Activated CD8-positive, alpha-beta memory T cell treated with anti-CD3 and anti-CD28 coated beads, Interleukin-2, amount 10 ng/mL, durations not matched to agents 7 days and 5 days (primary cell): ENCODE data around the gene MFAP4. TPM values are rescaled to one million over a fixed set of nuclear protein-coding genes. Genes with fewer than 3 reads are reported as not detected.

Experiments used
- ATAC-seq: fragments of 150-1000 bp; cut with Tn5 transposase; one replicate; pipeline ENCODE4 v1.10.0; 2021; ENCODE audit warnings: moderate library complexity
- CTCF ChIA-PET: fragments of 350-600 bp; sonication (Branson Sonifier 250); formaldehyde crosslinking; loops from one replicate; lab custom pipeline; 2021; ENCODE audit warnings: antibody characterized with exemption; lab: Charles Lee
- DNase-seq: peaks from one replicate; pipeline ENCODE4 v3.0.0-alpha.2; 2020
- H3K27ac Mint-ChIP-seq: one replicate; pipeline ENCODE4 v1.8.0; 2021; ENCODE audit warnings: mild to moderate bottlenecking, mixed read lengths
- H3K27me3 Mint-ChIP-seq: one replicate; pipeline ENCODE4 v1.8.0; 2021; ENCODE audit warnings: mixed read lengths
- H3K36me3 Mint-ChIP-seq: one replicate; pipeline ENCODE4 v1.8.0; 2021; ENCODE audit warnings: mild to moderate bottlenecking, mixed read lengths
- H3K4me1 Mint-ChIP-seq: one replicate; pipeline ENCODE4 v1.8.0; 2021; ENCODE audit warnings: mixed read lengths
- H3K4me3 Mint-ChIP-seq: one replicate; pipeline ENCODE4 v1.8.0; 2021; ENCODE audit warnings: mild to moderate bottlenecking, moderate library complexity, mixed read lengths
- H3K9me3 Mint-ChIP-seq: one replicate; pipeline ENCODE4 v1.8.0; 2022; ENCODE audit warnings: low read depth, mixed read lengths
- total RNA-seq, 2 experiments: library from RNA; stranded (reverse); gene quantifications; one replicate each; pipeline ENCODE4 v1.2.3, GENCODE V29; 2021

MFAP4 gene
- total RNA-seq, 2 experiments from 2014 or later, result not detected

GRCh38 chr17:19377602-19378415 is 9.2 kb downstream of the MFAP4 start:
- no peaks in the 10 kb centered on the region for H3K9me3 Mint-ChIP-seq
- H3K27ac Mint-ChIP-seq, result peak overlapping the region; percentile 97
- peaks cover 6% of the 10 kb centered on the region for H3K27me3 Mint-ChIP-seq
- DNase-seq, result peak; percentile 98
- peak; percentile 96 for ATAC-seq
- H3K36me3 Mint-ChIP-seq, result peaks cover 15% of the 10 kb centered on the region
- peak overlapping the region; percentile 95 for H3K4me3 Mint-ChIP-seq
- CTCF ChIA-PET, result interaction anchor here (1.2 to 3.8 kb wide), 8 partner anchors 9 to 752 kb away, joined by 4 to 46 read pairs (median 9); partner anchors contain the start of gene B9D1
- peaks cover 23% of the 10 kb centered on the region for H3K4me1 Mint-ChIP-seq

DNA sequence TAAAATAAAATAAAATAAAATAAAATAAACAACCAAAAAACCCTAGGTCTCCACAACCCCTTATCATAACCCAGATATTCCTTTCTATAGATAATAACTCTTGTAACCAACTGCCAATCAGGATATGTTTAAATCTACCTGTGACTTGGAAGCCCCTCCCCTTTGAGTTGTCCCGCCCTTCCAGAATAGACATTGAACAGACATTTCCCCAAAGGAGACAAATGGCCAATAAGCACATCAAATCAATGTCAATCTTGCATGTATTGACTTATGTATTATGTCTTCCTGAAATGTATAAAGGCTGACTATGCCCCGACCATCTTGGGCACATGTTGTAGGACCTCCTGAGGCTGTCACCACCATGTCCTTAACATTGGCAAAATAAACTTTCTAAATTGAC is 10.2 kb downstream of the MFAP4 start:
- Mint-ChIP-seq H3K9me3 (no peaks in the 10 kb centered on the region), H3K4me1 (peaks cover 33% of the 10 kb centered on the region), H3K27me3 (peaks cover 10% of the 10 kb centered on the region), H3K27ac (peak overlapping the region; percentile 97), H3K36me3 (peaks cover 13% of the 10 kb centered on the region), H3K4me3 (peak overlapping the region; percentile 95)
- CTCF ChIA-PET, result interaction anchor here (1.8 to 3.8 kb wide), 4 partner anchors 8 to 71 kb away, joined by 13 to 46 read pairs (median 16); partner anchors contain the start of gene B9D1
- DNase-seq (no peak), ATAC-seq (no peak)

DNA sequence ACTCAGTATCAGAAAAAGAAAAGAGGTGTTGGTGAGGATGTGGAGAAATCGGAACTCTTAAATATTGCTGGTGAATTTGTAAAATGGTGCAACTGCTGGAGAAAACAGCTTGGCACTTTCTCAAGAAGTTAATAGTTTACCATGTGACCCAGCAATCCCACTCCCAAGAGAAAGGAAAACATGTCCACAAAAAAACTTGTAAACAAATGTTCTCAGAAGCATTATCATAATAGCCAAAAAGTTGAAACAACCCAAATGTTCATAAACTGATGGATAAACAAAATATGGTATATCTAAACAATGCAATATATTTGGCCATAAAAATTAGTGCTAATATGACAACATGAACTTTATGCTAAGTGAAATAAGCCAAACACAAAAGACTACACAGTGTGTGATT is 11.3 kb downstream of the MFAP4 start:
- peaks cover 10% of the 10 kb centered on the region for H3K27me3 Mint-ChIP-seq
- H3K4me1 Mint-ChIP-seq, result peaks cover 44% of the 10 kb centered on the region
- ATAC-seq (no peak), DNase-seq (no peak)
- no peaks in the 10 kb centered on the region for H3K9me3 Mint-ChIP-seq
- H3K4me3 Mint-ChIP-seq, result no peak overlapping the region
- CTCF ChIA-PET, result interaction anchor here (1.4 to 2.5 kb wide), 2 partner anchors 12 to 14 kb away, joined by 4 to 17 read pairs; partner anchors contain the start of gene B9D1
- H3K27ac Mint-ChIP-seq, result no peak overlapping the region
- H3K36me3 Mint-ChIP-seq, result peaks cover 7% of the 10 kb centered on the region

DNA sequence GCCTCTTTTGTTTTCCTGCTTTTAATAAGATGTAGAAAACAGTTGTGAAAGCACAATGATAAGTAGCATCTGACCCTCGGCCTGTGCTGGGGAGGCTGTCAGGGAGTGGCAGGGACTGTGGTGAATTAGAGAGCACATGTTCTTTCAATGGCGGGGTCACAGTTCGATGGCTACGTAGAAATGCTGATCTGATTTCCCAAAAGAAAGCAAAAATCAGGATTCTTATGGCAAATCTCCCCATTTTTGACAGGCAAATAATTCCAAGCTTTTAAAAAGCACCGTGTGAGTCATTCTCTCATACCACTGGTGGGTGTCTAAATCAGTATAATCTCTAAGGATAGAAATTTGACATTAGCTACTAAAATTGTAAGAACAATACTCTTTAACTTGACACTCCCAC is 12.9 kb downstream of the MFAP4 start:
- Mint-ChIP-seq H3K4me1 (peaks cover 54% of the 10 kb centered on the region), H3K9me3 (no peaks in the 10 kb centered on the region), H3K36me3 (no peaks in the 10 kb centered on the region), H3K27me3 (peaks cover 10% of the 10 kb centered on the region), H3K27ac (no peak overlapping the region), H3K4me3 (no peak overlapping the region)
- DNase-seq (no peak), ATAC-seq (no peak)
- CTCF ChIA-PET, result interaction anchor here (1.1 to 2.5 kb wide), 3 partner anchors 10 to 392 kb away, joined by 4 to 17 read pairs (median 4); partner anchors contain the start of gene B9D1

- Mint-ChIP-seq H3K9me3 (no peaks in the 10 kb centered on the region), H3K27me3 (peaks cover 10% of the 10 kb centered on the region), H3K36me3 (no peaks in the 10 kb centered on the region), H3K27ac (no peak overlapping the region), H3K4me3 (no peak overlapping the region), H3K4me1 (peaks cover 61% of the 10 kb centered on the region)
- CTCF ChIA-PET, result interaction anchor here (2.4 to 2.5 kb wide), 2 partner anchors 9 to 10 kb away, joined by 11 to 17 read pairs; partner anchors contain the start of gene B9D1
- DNase-seq, result no peak
- ATAC-seq, result no peak
These were observed 14.0 kb downstream of the MFAP4 start for GRCh38 chr17:19372866-19373504.

GRCh38 chr17:19372439-19372838 is 14.6 kb downstream of the MFAP4 start:
- Mint-ChIP-seq H3K27ac (no peak overlapping the region), H3K4me3 (no peak overlapping the region), H3K27me3 (peaks cover 10% of the 10 kb centered on the region), H3K36me3 (no peaks in the 10 kb centered on the region), H3K4me1 (peaks cover 61% of the 10 kb centered on the region), H3K9me3 (no peaks in the 10 kb centered on the region)
- DNase-seq, result no peak
- CTCF ChIA-PET, result interaction anchor here (2.4 kb wide), 1 partner anchor 10 kb away, joined by 11 read pairs; the partner anchor contains the start of gene B9D1
- no peak for ATAC-seq

DNA sequence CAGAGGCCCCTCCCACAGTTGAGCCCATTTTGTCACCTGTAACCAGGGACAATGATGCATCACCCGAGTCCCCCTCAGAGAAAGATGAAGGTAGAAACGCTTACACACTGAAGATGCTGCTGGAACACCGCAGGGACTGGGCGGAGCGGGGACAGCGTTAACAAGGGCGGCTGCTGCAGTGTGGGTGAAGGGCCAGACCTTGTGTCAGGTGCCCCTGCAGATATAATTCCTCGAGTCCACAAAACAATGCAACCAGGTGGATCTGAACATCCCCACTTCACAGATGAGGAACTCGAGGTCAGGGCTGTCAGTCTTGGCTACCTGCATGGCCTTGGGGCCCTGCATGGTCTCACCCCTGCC is 15.0 kb downstream of the MFAP4 start:
- H3K27ac Mint-ChIP-seq, result peak overlapping the region; percentile 45
- CTCF ChIA-PET, result interaction anchor here (2.4 kb wide), 1 partner anchor 9 kb away, joined by 11 read pairs; the partner anchor contains the start of gene B9D1

DNA sequence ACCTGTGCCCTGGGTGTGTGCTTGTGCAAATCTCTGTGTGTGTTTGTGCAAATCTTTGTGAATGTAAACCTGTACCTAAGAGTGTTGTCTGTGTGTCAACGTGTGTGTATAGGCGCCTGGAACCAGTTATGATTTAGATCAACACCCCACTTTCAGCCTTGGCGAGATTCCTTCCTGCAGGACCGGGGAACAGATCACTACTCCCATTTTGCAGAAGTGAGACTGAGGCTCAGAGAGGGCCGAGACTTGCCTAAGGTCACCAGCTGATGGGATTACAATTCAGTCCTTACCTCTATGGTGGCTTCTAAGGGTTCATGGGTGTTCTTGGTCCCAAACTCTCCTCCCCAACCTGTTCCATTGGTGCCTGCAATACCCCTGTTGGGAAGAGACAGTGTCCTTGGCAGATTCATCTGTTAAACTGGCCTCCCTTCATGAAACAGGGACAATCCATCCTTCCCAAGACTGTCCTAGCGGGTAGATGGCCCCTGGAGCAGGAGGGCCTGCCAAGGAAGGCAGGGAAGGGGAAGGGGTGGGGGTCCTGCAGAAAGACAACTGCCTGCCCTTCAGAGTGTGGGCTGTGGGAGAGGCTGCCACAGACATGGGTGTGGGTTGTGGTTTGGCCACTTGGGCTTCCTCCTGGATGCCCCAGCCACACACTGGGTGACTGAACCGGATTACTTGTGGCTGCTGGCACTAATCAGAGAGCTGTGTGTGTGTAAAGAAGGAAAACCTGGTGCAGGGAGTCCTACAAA is 15.6 kb downstream of the MFAP4 start:
- DNase-seq (peak; percentile 55), ATAC-seq (peak; percentile 20)
- peaks cover 54% of the 10 kb centered on the region for H3K4me1 Mint-ChIP-seq
- H3K27me3 Mint-ChIP-seq, result peaks cover 10% of the 10 kb centered on the region
- no peaks in the 10 kb centered on the region for H3K36me3 Mint-ChIP-seq
- no peaks in the 10 kb centered on the region for H3K9me3 Mint-ChIP-seq
- CTCF ChIA-PET, result interaction anchor here (2.4 kb wide), 1 partner anchor 9 kb away, joined by 11 read pairs; the partner anchor contains the start of gene B9D1
- H3K27ac Mint-ChIP-seq, result peak overlapping the region; percentile 45
- no peak overlapping the region for H3K4me3 Mint-ChIP-seq

More for the DNA sequence above, 15.0 kb downstream of the MFAP4 start:
- ATAC-seq (no peak), DNase-seq (no peak)
- Mint-ChIP-seq H3K4me3 (no peak overlapping the region), H3K9me3 (no peaks in the 10 kb centered on the region), H3K36me3 (no peaks in the 10 kb centered on the region), H3K27me3 (peaks cover 10% of the 10 kb centered on the region), H3K4me1 (peaks cover 58% of the 10 kb centered on the region)

DNA sequence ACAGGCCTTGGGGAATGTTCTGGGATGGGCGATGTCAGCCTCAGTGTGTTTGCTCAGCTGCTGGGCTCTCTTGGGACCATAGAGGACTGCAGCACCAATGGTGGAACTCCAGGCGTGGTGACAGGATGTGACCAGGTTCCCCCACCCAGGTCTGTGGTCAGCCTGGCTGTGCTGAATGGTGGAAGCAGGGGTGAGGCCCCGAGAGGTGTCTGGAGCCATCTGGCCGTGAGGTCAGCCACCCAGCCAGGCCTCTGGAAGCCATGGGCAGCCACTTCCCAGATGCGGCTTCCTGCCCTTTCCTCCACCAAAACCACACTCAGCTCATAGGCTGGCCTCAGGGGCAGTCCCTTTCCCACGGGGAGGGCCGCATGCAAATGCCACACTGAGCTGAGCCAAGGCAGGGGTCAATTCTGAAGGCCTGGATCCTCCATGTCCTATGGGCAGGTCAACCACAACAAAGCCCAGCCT is 16.5 kb downstream of the MFAP4 start:
- peaks cover 51% of the 10 kb centered on the region for H3K4me1 Mint-ChIP-seq
- DNase-seq (peak; percentile 77), ATAC-seq (peak; percentile 59)
- CTCF ChIA-PET, result interaction anchor here (1.0 to 2.7 kb wide), 7 partner anchors 8 to 394 kb away, joined by 3 to 18 read pairs (median 3); partner anchors contain the start of genes B9D1 and MAPK7
- H3K27ac Mint-ChIP-seq, result peak overlapping the region; percentile 88
- peaks cover 15% of the 10 kb centered on the region for H3K27me3 Mint-ChIP-seq
- H3K4me3 Mint-ChIP-seq, result peak overlapping the region; percentile 45
- H3K9me3 Mint-ChIP-seq, result no peaks in the 10 kb centered on the region
- H3K36me3 Mint-ChIP-seq, result no peaks in the 10 kb centered on the region

- ATAC-seq, result peak; percentile 78
- Mint-ChIP-seq H3K27ac (peak overlapping the region; percentile 88), H3K27me3 (peaks cover 17% of the 10 kb centered on the region), H3K9me3 (no peaks in the 10 kb centered on the region), H3K4me3 (peak overlapping the region; percentile 45), H3K36me3 (no peaks in the 10 kb centered on the region), H3K4me1 (peaks cover 51% of the 10 kb centered on the region)
- DNase-seq, result peak; percentile 76
- CTCF ChIA-PET, result interaction anchor here (1.0 to 2.7 kb wide), 6 partner anchors 8 to 395 kb away, joined by 3 to 18 read pairs (median 3); partner anchors contain the start of gene MAPK7
These were observed 17.0 kb downstream of the MFAP4 start for GRCh38 chr17:19369846-19370492.

DNA sequence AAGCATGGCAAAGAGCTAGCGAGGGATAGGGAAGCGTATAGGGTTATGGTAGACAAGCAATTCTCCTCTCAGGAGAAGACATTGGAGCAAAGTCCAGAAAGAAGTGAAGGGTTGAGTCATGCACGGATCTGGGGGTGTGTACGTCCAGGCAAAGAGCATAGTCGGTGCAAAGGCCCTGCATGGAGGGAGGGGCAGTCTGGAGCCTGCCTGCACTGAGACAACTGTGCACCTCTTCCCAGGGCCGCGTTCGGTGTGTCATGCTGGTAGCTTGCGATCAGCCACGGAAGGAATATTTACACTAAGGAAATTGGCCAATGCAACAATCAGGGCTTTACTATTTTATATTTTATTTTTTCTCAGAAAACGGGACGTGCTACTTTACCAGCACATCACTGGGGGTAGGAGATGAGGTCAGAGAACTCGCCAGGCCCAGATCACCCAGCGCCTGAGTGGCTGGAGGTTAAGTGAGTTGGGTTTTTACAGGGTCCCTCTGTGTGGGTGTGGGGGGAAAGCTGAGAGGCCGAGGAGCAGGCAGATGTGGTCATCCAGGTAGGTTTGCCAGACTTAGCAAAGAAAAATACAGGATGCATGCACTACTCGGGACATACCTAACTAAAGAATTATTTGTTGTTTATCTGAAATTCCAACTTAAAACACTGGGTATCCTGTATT is 17.7 kb downstream of the MFAP4 start:
- Mint-ChIP-seq H3K4me3 (no peak overlapping the region), H3K27ac (peak overlapping the region; percentile 88), H3K9me3 (no peaks in the 10 kb centered on the region), H3K4me1 (peaks cover 48% of the 10 kb centered on the region), H3K36me3 (no peaks in the 10 kb centered on the region), H3K27me3 (peaks cover 18% of the 10 kb centered on the region)
- DNase-seq (no peak), ATAC-seq (no peak)
- CTCF ChIA-PET, result interaction anchor here (1.0 to 2.7 kb wide), 6 partner anchors 9 to 124 kb away, joined by 3 to 18 read pairs (median 3); partner anchors contain the start of gene MAPK7
